SK-N-SH (cell line): ENCODE data around the gene TMEM138.

ENCODE experiments used
- CHD2 ChIP-seq: fragments of 150-350 bp; IDR thresholded peaks from 2 replicates; pipeline ENCODE4 v1.6.1; 2018; ENCODE audit warnings: low read length; ENCODE audit not compliant: partially characterized antibody
- YY1 ChIP-seq: IDR thresholded peaks from 2 replicates; pipeline ENCODE4 v1.4.0; 2012; ENCODE audit warnings: low read depth, mild to moderate bottlenecking

DNA sequence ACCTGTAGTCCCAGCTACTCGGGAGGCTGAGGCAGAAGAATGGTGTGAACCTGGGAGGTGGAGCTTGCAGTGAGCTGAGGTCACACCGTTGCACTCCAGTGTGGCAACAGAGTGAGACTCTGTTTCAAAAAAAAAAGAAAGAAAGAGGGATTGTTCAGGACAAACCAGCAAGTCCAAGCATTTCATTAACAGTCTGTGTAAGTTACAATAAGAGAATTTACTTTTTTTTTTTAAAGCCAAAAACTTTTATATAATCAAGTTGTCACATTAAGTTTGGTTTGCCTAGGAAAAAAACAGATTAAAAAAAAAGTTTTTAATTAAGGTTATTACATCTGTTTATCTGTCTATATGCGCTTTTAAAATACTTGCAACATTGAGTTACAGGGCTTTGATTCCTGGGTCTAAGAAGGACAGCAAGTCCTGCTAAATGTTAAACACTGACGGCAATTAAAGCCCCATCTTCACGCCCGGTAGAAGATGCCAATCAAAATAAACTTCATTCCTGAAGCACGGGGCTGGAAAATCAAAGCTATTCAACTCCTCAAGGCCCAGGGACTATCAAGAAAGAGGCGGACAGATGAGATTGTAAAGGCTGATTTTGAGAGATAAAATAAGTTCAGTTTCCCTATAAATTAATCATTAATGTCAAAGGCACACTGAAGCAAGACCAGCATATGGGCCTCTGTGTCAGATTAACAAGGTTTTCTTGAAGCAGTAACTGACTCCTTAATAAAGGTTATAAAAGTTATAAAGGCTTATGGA is 10.7 kb downstream of the TMEM138 start:
- no peak for TF ChIP-seq YY1
- TF ChIP-seq CHD2: no peak
